OCI-LY1 (cell line): ENCODE measurements around the gene TAGLN2.
A peak's percentile ranks its signal among the peaks of the same experiment; 100 is the strongest.

ENCODE experiments used
- CTCF ChIP-seq: fragments of 200-600 bp; sonication (generic), shearing (Covaris generic); IDR thresholded peaks from 2 replicates; pipeline ENCODE4 v1.5.1; 2017; ENCODE audit warnings: mild to moderate bottlenecking, antibody characterized with exemption, low read length, moderate library complexity, mixed read lengths
- EZH2 ChIP-seq: fragments of 200-600 bp; sonication (generic), shearing (Covaris generic); IDR thresholded peaks from 2 replicates; pipeline ENCODE4 v1.8.0; 2017; ENCODE audit warnings: borderline replicate concordance, mixed run types, mild to moderate bottlenecking, antibody characterized with exemption, low read length, moderate library complexity, mixed read lengths

- peak; percentile 75 for TF ChIP-seq CTCF
- no peak for TF ChIP-seq EZH2
These were observed 11.1 kb upstream of the TAGLN2 start for GRCh38 chr1:159936273-159936904.
